Panc1 (cell line): Measurements from ENCODE around the gene MAST3.

ENCODE experiments used
- POLR2AphosphoS5 ChIP-seq: IDR thresholded peaks from 2 replicates; pipeline ENCODE4 v1.6.1; 2012; ENCODE audit warnings: mild to moderate bottlenecking, low read depth, low read length, moderate library complexity
- SIN3A ChIP-seq: IDR thresholded peaks from 2 replicates; pipeline ENCODE4 v1.6.1; 2012; ENCODE audit warnings: low read depth, mild to moderate bottlenecking, low read length, moderate library complexity, borderline replicate concordance; ENCODE audit not compliant: insufficient read depth
- TCF7L2 ChIP-seq: IDR thresholded peaks from 2 replicates; pipeline ENCODE4 v1.6.1; 2011; ENCODE audit warnings: mild to moderate bottlenecking, low read depth, low read length, inconsistent platforms
- TF ChIP-seq, protein P1 (sequence below): fragments of 450-650 bp; IDR thresholded peaks from 2 replicates; pipeline ENCODE4 v1.5.1; 2017; ENCODE audit warnings: mild to moderate bottlenecking
- TF ChIP-seq, protein P2 (sequence below), 2 experiments: IDR thresholded peaks; 2 replicates each; pipeline ENCODE4 v1.6.1; 2011 to 2012; ENCODE audit warnings: low read depth in 2 of 2, control low read depth in 1 of 2, low read length in 1 of 2, mild to moderate bottlenecking in 1 of 2, moderate library complexity in 1 of 2; ENCODE audit not compliant: insufficient read depth in 1 of 2

DNA sequence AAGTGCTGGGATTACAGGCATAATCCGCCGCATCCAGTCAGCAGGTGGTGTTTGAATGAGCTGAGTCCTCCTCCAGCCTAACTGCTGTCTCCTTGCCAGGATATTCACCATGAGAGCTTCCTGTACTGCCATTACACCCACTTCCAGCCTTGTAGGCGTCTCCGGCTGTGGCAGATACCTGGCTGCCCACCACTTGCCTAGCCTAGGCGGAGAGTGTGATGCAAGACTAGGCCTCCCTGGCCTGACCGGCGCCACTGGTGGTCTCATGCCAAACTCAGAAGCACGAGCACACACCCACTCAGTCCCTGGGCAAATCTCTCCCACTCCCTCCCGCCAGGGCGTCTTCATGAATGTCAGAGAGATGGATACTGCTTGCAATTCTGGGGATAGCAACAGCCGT, 27.4 kb upstream of the MAST3 start:
- TF ChIP-seq, protein P1, sequence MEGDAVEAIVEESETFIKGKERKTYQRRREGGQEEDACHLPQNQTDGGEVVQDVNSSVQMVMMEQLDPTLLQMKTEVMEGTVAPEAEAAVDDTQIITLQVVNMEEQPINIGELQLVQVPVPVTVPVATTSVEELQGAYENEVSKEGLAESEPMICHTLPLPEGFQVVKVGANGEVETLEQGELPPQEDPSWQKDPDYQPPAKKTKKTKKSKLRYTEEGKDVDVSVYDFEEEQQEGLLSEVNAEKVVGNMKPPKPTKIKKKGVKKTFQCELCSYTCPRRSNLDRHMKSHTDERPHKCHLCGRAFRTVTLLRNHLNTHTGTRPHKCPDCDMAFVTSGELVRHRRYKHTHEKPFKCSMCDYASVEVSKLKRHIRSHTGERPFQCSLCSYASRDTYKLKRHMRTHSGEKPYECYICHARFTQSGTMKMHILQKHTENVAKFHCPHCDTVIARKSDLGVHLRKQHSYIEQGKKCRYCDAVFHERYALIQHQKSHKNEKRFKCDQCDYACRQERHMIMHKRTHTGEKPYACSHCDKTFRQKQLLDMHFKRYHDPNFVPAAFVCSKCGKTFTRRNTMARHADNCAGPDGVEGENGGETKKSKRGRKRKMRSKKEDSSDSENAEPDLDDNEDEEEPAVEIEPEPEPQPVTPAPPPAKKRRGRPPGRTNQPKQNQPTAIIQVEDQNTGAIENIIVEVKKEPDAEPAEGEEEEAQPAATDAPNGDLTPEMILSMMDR, result no peak
- TF ChIP-seq POLR2AphosphoS5, result no peak
- TF ChIP-seq, protein P2, sequence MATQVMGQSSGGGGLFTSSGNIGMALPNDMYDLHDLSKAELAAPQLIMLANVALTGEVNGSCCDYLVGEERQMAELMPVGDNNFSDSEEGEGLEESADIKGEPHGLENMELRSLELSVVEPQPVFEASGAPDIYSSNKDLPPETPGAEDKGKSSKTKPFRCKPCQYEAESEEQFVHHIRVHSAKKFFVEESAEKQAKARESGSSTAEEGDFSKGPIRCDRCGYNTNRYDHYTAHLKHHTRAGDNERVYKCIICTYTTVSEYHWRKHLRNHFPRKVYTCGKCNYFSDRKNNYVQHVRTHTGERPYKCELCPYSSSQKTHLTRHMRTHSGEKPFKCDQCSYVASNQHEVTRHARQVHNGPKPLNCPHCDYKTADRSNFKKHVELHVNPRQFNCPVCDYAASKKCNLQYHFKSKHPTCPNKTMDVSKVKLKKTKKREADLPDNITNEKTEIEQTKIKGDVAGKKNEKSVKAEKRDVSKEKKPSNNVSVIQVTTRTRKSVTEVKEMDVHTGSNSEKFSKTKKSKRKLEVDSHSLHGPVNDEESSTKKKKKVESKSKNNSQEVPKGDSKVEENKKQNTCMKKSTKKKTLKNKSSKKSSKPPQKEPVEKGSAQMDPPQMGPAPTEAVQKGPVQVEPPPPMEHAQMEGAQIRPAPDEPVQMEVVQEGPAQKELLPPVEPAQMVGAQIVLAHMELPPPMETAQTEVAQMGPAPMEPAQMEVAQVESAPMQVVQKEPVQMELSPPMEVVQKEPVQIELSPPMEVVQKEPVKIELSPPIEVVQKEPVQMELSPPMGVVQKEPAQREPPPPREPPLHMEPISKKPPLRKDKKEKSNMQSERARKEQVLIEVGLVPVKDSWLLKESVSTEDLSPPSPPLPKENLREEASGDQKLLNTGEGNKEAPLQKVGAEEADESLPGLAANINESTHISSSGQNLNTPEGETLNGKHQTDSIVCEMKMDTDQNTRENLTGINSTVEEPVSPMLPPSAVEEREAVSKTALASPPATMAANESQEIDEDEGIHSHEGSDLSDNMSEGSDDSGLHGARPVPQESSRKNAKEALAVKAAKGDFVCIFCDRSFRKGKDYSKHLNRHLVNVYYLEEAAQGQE (IDR thresholded peaks at IDR 0.05; ENCODE audit: insufficient read depth in 1 of 2, low read depth in 2 of 2, low read length in 1 of 2), result no peak
- no peak for TF ChIP-seq SIN3A
- TF ChIP-seq TCF7L2, result no peak
